Activated T-helper 2 cell treated with anti-CD3 and anti-CD28 coated beads, Interferon-gamma antibody, Interleukin-2, Interleukin-4, amounts not matched to agents 10 μg/mL and 5 μg/mL and 100 μg/mL, durations not matched to agents 14 hours and 24 hours and 36 hours (primary cell): Measurements from ENCODE around the gene CTSF. TPM values are rescaled to one million over a fixed set of nuclear protein-coding genes. Genes with fewer than 3 reads are reported as not detected.
A peak's percentile ranks its signal among the peaks of the same experiment; 100 is the strongest.
"Not testable (repeated sequence)": the region's sequence is repeated elsewhere in the genome, so short reads cannot be mapped to it uniquely, and the experiment has no call there.

Experiments used
- DNase-seq: peaks from one replicate; pipeline ENCODE4 v3.0.0; 2021; ENCODE audit warnings: low spot score
- H3K27ac Mint-ChIP-seq: one replicate; pipeline ENCODE4 v1.8.0; 2021; ENCODE audit warnings: mixed read lengths
- H3K27me3 Mint-ChIP-seq: one replicate; pipeline ENCODE4 v1.8.0; 2021; ENCODE audit warnings: low read depth, mixed read lengths
- H3K36me3 Mint-ChIP-seq: one replicate; pipeline ENCODE4 v1.8.0; 2021; ENCODE audit warnings: low read depth, mixed read lengths
- H3K4me1 Mint-ChIP-seq: one replicate; pipeline ENCODE4 v1.8.0; 2021; ENCODE audit warnings: low read depth, mixed read lengths
- H3K4me3 Mint-ChIP-seq: one replicate; pipeline ENCODE4 v1.8.0; 2021; ENCODE audit warnings: low read depth, mild to moderate bottlenecking, moderate library complexity, mixed read lengths
- H3K9me3 Mint-ChIP-seq: one replicate; pipeline ENCODE4 v1.8.0; 2021; ENCODE audit warnings: mixed read lengths
- intact Hi-C: fragments of 100-400 bp; cut with micrococcal nuclease; formaldehyde crosslinking; loops from one replicate; pipeline ENCODE4 v1.15.1; 2023
- total RNA-seq: library from RNA; stranded (reverse); gene quantifications from 2 replicates; pipeline ENCODE4 v1.2.3, GENCODE V29; 2022

Gene CTSF
- total RNA-seq, 1 donor from 2014 or later: 0.73 TPM

- peaks cover 6% of the 10 kb centered on the region for H3K36me3 Mint-ChIP-seq
These were observed 20.8 kb downstream of the CTSF start for GRCh38 chr11:66547662-66548009.

DNA sequence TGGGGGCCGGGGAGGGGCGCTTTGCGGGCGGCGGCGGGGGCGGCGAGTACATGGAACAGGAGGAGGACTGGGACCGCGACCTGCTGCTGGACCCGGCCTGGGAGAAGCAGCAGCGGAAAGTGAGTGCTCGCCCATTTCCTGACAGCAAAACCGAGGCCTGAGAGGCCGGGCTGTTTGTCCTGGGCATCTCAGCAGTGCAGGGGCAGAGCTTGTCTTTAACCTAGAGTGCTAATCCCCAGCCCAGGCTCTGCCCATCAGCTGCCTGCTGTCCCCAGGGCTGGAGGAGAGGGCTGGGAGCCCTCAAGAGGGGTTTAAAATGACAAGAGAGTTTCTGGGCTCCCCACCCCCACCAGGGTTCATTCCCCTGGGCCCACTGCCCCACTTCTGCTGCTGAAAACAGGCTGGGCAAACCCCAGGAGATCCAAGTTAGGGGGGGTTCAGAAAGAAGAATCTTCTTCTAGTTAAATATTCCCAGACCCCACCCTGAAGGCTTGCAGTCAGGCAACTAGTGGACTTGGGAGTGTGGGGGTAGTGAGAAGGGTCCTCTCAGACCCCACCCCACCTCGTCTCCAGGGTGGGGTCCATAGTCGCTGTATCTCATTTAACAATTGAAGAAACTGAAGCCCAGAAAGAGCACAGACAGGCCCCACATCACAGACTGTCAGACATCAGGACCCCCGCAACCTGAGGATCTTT lies 21.3 kb downstream of the CTSF start:
- peak overlapping the region; percentile 79 for H3K4me3 Mint-ChIP-seq
- DNase-seq: no peak
- peaks cover 11% of the 10 kb centered on the region for H3K36me3 Mint-ChIP-seq
- no peaks in the 10 kb centered on the region for H3K9me3 Mint-ChIP-seq
- H3K27ac Mint-ChIP-seq: no peak overlapping the region
- intact Hi-C loops: loop anchor here (2.0 kb wide), 1 partner anchor 70 kb away; the partner anchor contains the start of gene RBM14
- H3K4me1 Mint-ChIP-seq: peaks cover 18% of the 10 kb centered on the region
- H3K27me3 Mint-ChIP-seq: peaks cover 15% of the 10 kb centered on the region

More at GRCh38 chr11:66547662-66548009, 20.8 kb downstream of the CTSF start:
- H3K27me3 Mint-ChIP-seq: peaks cover 15% of the 10 kb centered on the region
- no peak overlapping the region for H3K4me3 Mint-ChIP-seq
- DNase-seq: no peak
- H3K27ac Mint-ChIP-seq: no peak overlapping the region
- intact Hi-C loops: loop anchor here (2.0 kb wide), 1 partner anchor 69 kb away; the partner anchor contains the start of gene RBM14
- peaks cover 18% of the 10 kb centered on the region for H3K4me1 Mint-ChIP-seq
- H3K9me3 Mint-ChIP-seq: no peaks in the 10 kb centered on the region

GRCh38 chr11:66546368-66546965 lies 21.9 kb downstream of the CTSF start, which contains the start of gene ACTN3:
Gene ACTN3, plus strand, starts transcription at chr11:66546903. Its CDS starts 35 bp downstream, at chr11:66546938.
- H3K4me3 Mint-ChIP-seq: peak within 1 kb of the TSS; percentile 79
- peaks cover 18% of the 10 kb centered on the region for H3K36me3 Mint-ChIP-seq
- peaks cover 15% of the 10 kb centered on the region for H3K27me3 Mint-ChIP-seq
- DNase-seq: no peak
- intact Hi-C loops: loop anchor here (2.0 kb wide), 1 partner anchor 70 kb away; the partner anchor contains the start of gene RBM14
- peak within 1 kb of the TSS; percentile 14 for H3K27ac Mint-ChIP-seq
- H3K9me3 Mint-ChIP-seq: no peaks in the 10 kb centered on the region
- H3K4me1 Mint-ChIP-seq: peaks cover 23% of the 10 kb centered on the region

DNA sequence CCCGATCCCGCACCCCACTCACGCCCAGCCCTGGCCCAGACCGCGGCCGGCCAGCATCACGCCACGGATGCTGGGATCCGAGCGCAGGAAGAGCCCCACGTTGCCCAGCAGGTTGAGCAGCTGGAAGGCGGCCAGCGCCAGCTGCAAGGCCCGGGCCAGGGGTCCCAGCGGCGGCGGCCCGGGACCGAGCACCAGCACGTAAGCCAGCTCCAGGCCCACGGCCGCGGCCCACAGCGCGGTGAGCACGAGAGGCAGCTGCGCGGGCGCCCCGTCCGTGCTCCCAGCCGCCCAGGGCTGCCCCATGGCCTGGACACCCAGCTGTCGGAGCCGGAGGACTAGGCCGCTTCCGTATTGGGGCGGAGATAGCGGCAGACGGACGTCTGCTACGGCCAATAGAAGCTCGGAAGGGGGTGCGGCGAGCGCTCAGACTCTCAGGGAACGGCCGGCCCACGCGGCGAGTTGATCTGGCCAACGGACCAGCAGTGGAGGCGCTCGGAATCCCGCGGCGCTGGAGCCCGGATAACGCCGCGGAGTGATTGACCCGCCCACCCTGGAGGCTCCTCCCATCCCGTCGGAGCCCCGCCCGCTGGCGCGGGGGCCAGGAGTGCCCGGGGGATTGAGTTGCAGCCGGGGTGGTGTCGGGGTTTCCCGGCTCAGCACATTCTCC lies 22.6 kb downstream of the CTSF start, which contains the start of gene ZDHHC24:
Gene ZDHHC24 (minus strand): TSS at position 348 of the 667 bp plus-strand sequence. CDS start 45 bp downstream, at position 303.
- intact Hi-C loops: loop anchor here (2.0 kb wide), 1 partner anchor 71 kb away; the partner anchor contains the start of gene RBM14
- peak within 1 kb of the TSS; percentile 58 for H3K27ac Mint-ChIP-seq

DNA sequence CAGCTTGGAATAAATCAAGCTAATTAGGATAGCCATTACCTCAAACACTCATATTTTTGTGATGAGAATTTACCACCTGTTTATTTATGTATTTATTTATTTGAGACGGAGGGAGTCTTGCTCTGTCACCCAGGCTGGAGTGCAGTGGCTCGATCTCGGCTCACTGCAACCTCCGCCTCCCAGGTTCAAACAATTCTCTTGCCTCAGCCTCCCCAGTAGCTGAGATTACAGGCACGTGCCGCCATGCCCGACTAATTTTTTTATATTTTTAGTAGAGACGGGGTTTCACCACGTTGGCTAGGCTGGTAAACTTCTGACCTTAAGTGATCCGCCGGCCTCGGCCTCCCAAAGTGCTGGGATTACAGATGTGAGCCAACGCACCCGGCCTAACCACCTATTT lies 23.5 kb downstream of the CTSF start:
- Mint-ChIP-seq H3K27me3 (peaks cover 13% of the 10 kb centered on the region), H3K4me1 (peaks cover 24% of the 10 kb centered on the region), H3K4me3 (peak overlapping the region; percentile 86), H3K36me3 (peaks cover 21% of the 10 kb centered on the region)
- intact Hi-C loops, DNase-seq, H3K9me3 Mint-ChIP-seq, H3K27ac Mint-ChIP-seq: not testable (repeated sequence)

More for the DNA sequence above, 22.6 kb downstream of the CTSF start, which contains the start of gene ZDHHC24:
- Mint-ChIP-seq H3K4me1 (peaks cover 24% of the 10 kb centered on the region), H3K27me3 (peaks cover 15% of the 10 kb centered on the region), H3K4me3 (peak within 1 kb of the TSS; percentile 86), H3K9me3 (no peaks in the 10 kb centered on the region), H3K36me3 (peaks cover 21% of the 10 kb centered on the region)
- peak; percentile 87 for DNase-seq

GRCh38 chr11:66543263-66544107 lies 24.9 kb downstream of the CTSF start:
- Mint-ChIP-seq H3K27me3 (peaks cover 3% of the 10 kb centered on the region), H3K4me3 (peak overlapping the region; percentile 49), H3K36me3 (peaks cover 26% of the 10 kb centered on the region), H3K27ac (peak overlapping the region; percentile 74), H3K9me3 (no peaks in the 10 kb centered on the region), H3K4me1 (peaks cover 24% of the 10 kb centered on the region)
- intact Hi-C loops: no loop called here
- DNase-seq: peak; percentile 38

- Mint-ChIP-seq H3K9me3 (no peaks in the 10 kb centered on the region), H3K27me3 (no peaks in the 10 kb centered on the region), H3K36me3 (peaks cover 28% of the 10 kb centered on the region), H3K4me1 (peaks cover 24% of the 10 kb centered on the region), H3K4me3 (no peak overlapping the region), H3K27ac (peak overlapping the region; percentile 26)
- intact Hi-C loops: no loop called here
- no peak for DNase-seq
These were observed 26.0 kb downstream of the CTSF start for GRCh38 chr11:66542362-66542761.

GRCh38 chr11:66541892-66542291 lies 26.5 kb downstream of the CTSF start:
- Mint-ChIP-seq H3K9me3 (no peaks in the 10 kb centered on the region), H3K4me3 (no peak overlapping the region), H3K27ac (peak overlapping the region; percentile 26), H3K27me3 (no peaks in the 10 kb centered on the region), H3K36me3 (peaks cover 28% of the 10 kb centered on the region), H3K4me1 (peaks cover 24% of the 10 kb centered on the region)
- intact Hi-C loops: no loop called here
- DNase-seq: no peak

- DNase-seq, intact Hi-C loops, H3K27ac Mint-ChIP-seq, H3K4me3 Mint-ChIP-seq, H3K9me3 Mint-ChIP-seq, H3K27me3 Mint-ChIP-seq: not testable (repeated sequence)
- Mint-ChIP-seq H3K4me1 (peaks cover 23% of the 10 kb centered on the region), H3K36me3 (peaks cover 39% of the 10 kb centered on the region)
These were observed 27.8 kb downstream of the CTSF start for GRCh38 chr11:66540598-66540997.

- intact Hi-C loops: no loop called here
- H3K27me3 Mint-ChIP-seq: no peaks in the 10 kb centered on the region
These were observed 28.6 kb downstream of the CTSF start for GRCh38 chr11:66539870-66540213.

DNA sequence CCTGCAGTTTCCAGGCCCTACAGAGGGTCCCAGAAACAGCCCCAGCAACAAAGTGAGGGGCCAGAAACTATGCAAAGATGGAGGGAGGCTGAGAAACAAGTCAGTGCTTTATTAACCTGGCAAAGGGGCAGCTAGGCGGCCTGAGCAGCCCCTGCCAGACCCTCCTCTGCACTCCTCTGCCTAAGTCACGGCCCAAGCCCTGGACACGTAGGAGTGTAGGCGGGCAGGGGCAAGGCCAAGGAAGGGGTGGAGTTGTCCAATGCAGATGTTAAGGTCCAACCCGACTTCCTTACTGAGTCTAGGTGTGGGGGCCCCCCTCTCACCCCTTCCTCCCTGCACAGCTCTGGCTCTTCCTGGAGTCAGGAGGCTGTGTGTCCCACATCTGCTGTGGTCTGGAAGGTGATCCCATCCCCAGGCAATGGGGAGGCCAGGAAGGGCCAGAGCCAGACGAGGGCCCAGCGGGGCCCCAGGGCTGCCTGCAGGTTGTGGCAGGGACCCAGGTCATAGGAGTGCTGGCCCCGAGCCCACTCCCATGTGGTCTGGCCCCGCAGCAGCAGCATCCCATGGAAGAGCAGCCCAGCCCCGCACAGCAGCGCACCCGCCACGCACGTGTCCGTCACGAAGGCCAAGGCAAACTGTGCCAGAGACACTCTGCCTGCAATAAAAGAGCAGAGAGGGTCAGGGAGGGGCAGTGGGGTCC lies 29.1 kb downstream of the CTSF start:
- H3K27ac Mint-ChIP-seq: no peak overlapping the region
- peaks cover 18% of the 10 kb centered on the region for H3K4me1 Mint-ChIP-seq
- intact Hi-C loops: no loop called here
- peaks cover 43% of the 10 kb centered on the region for H3K36me3 Mint-ChIP-seq
- H3K4me3 Mint-ChIP-seq: no peak overlapping the region
- no peak for DNase-seq
- H3K27me3 Mint-ChIP-seq: no peaks in the 10 kb centered on the region
- no peaks in the 10 kb centered on the region for H3K9me3 Mint-ChIP-seq

More at GRCh38 chr11:66539870-66540213, 28.6 kb downstream of the CTSF start:
- DNase-seq: no peak
- Mint-ChIP-seq H3K27ac (no peak overlapping the region), H3K36me3 (peaks cover 43% of the 10 kb centered on the region), H3K9me3 (no peaks in the 10 kb centered on the region), H3K4me3 (no peak overlapping the region), H3K4me1 (peaks cover 20% of the 10 kb centered on the region)
